ENCODE measurements around the gene FAM110A.

DNA sequence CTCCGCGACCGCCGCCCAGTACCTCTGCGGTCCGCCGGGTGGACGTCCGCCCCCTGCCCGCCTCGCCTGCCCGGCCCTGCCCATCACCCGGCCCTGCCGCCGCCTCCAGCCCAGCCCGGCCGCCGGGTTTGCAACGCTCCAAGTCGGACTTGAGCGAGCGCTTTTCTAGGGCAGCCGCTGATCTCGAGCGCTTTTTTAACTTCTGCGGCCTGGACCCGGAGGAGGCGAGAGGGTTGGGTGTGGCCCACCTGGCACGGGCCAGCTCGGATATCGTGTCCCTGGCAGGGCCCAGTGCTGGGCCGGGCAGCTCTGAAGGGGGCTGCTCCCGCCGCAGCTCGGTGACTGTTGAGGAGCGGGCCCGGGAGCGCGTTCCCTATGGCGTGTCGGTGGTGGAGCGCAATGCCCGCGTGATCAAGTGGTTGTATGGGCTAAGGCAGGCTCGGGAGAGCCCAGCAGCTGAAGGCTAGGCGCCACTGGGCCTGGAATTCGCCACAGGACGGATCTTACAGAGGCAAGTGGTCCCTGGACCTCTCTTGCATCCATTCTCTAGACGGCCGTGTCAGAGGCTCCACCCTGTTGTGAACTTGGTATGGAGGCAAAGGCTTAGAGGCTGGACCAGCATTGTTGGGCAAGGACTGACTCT, 11.8 kb downstream of the FAM110A start:
- no peak for TF ChIP-seq POLR2A (IDR thresholded peaks at IDR 0.05)
- TF ChIP-seq, protein P1, sequence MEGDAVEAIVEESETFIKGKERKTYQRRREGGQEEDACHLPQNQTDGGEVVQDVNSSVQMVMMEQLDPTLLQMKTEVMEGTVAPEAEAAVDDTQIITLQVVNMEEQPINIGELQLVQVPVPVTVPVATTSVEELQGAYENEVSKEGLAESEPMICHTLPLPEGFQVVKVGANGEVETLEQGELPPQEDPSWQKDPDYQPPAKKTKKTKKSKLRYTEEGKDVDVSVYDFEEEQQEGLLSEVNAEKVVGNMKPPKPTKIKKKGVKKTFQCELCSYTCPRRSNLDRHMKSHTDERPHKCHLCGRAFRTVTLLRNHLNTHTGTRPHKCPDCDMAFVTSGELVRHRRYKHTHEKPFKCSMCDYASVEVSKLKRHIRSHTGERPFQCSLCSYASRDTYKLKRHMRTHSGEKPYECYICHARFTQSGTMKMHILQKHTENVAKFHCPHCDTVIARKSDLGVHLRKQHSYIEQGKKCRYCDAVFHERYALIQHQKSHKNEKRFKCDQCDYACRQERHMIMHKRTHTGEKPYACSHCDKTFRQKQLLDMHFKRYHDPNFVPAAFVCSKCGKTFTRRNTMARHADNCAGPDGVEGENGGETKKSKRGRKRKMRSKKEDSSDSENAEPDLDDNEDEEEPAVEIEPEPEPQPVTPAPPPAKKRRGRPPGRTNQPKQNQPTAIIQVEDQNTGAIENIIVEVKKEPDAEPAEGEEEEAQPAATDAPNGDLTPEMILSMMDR (IDR thresholded peaks at IDR 0.05), result no peak

Measured in body of pancreas (tissue), 4 donors.